ENCODE measurements around the gene CRY2.

Gene CRY2

GRCh38 chr11:45879803-45880686, 32.8 kb downstream of the CRY2 start:
- DNase-seq (ENCODE audit: low read depth), result no peak

- no peak for DNase-seq (ENCODE audit: low read depth)
Measured at GRCh38 chr11:45880772-45881570, 33.7 kb downstream of the CRY2 start.

- no peak for DNase-seq (ENCODE audit: low read depth)
Measured at GRCh38 chr11:45881708-45882368, 34.6 kb downstream of the CRY2 start.

DNA sequence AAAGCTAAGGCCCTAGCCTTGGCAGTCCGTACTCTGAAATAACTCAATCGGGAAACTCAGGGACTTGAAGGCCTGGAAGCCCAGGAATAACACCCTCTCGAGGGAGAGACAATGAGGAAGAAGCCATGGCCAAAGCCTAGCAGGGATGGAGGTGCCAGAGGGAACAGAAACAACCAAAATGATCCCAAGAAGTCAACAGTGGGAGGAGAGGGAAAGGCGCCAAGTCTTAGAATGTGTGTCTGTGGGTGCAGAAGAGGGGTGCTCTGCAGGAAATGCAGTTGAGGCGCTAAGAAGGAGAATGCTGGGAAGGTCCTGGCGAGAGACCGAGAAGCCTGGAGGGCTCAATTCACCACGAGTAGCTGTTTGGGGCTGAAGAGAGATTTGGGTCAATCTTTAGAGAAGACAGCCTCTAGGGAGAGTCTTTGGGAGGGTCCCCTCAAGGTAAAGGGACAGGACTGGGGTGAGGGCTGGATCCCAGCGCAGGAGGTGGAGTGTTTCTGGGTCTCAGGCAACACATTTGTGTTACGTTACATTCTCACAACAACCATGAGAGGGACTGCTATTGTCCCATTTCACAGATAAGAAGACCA, 37.4 kb downstream of the CRY2 start:
- no peak for DNase-seq (ENCODE audit: low read depth)

DNA sequence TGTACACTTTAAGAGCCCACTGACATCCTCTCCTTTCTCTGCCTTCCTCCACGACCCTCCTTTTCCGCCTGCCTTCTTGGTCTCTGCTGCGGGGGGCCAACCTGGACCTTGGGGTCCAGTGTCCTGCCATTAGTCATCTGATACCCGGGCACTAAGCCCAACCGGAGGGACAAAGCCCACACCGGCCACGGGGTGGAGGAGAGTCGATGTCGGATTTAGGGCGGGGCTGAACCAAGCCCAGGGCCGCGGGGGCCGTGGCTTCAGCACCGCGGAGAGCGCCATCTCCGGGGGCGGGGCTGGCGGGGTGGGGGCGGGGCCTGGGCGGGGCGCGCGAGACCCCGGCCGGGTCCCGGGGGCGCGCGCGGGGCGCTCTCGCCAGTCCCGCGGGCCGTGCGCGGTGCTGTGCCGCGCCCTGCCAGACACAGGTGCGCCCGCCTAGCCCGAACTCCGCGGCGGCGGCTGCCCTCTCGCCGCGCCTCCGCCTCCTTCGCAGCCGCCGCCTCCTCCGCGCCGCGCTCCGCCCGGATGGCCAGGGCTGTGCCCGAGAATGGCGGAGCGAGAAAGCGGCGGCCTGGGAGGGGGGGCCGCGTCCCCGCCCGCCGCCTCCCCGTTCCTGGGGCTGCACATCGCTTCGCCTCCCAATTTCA, 38.1 kb downstream of the CRY2 start, which contains the start of gene MAPK8IP1:
MAPK8IP1 (plus strand) TSS at position 378 of the 647 bp plus-strand sequence; CDS start at position 548, 170 bp downstream.
- no peak for DNase-seq (ENCODE audit: low read depth)

DNA sequence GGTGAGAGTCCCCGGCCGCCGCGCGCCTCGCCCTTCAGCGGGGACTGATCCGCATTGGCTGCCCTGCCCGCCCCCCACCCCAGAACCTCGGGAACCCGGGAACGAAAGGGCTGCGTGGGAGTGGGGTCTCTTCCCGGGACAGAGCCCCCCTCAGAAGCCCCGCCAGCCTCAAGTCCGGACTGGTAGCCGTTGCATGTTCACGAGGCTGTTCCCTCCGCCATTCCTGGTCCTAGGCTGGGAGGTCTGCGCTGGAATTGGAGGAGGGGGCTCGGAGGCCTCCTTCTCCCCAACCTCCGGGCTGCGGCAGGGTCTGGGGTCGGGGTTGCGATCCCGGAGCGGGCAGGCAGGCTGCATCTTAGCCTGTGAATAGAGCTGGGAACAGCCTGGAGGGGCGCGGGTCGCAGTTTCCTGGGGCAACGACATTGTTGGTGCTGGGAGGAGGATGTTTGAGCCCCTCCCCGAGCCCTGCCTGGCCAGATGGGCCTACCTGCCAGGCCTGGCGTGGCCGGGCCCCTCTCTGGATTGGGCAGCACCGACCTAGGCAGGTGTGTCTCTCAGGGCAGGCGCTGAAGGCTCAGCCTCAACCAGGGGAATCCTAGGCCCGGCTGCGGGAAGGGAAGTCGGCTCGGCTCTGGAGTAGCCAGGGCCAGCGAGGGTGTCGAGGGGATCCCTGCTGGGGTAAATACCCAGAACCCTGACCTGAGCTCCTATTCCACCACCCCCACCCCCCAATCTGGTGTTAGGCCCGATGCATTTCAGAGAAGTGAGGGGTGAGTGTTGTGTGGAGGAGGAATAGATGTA, 38.8 kb downstream of the CRY2 start:
- no peak for DNase-seq (ENCODE audit: low read depth)

- no peak for DNase-seq (ENCODE audit: low read depth)
Measured at GRCh38 chr11:45886816-45887520, 39.7 kb downstream of the CRY2 start.

- no peak for DNase-seq (ENCODE audit: low read depth)
Measured at GRCh38 chr11:45887587-45887986, 40.3 kb downstream of the CRY2 start.

GRCh38 chr11:45889555-45889954, 42.3 kb downstream of the CRY2 start:
- no peak for DNase-seq (ENCODE audit: low read depth)

GRCh38 chr11:45889966-45890365, 42.7 kb downstream of the CRY2 start:
- no peak for DNase-seq (ENCODE audit: low read depth)

- no peak for DNase-seq (ENCODE audit: low read depth)
Measured at GRCh38 chr11:45890886-45891550, 43.7 kb downstream of the CRY2 start.

DNA sequence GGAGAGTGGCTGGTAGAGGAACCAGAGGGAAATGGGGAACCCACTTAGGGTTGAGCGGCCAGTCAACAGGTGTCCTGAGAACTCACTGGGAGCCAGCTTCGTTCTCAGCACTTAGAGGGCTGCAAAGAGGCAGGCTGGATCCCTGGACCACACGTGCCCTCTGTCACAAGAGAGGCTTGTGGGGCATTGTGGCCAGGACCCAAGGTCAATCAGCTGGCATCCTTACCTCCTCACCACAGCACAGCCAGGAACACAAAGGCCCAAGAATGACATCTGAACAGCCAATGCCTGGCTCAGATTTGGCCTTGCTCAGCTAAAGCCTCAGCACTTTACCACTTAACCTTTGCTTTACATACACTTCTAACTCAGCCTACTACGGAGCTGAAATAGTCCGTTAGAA, 45.6 kb downstream of the CRY2 start:
- DNase-seq (ENCODE audit: low read depth), result no peak

GRCh38 chr11:45894555-45895247, 47.4 kb downstream of the CRY2 start:
- DNase-seq (ENCODE audit: low read depth), result no peak

- no peak for DNase-seq (ENCODE audit: low read depth)
Measured at GRCh38 chr11:45895553-45896259, 48.4 kb downstream of the CRY2 start.

- DNase-seq (ENCODE audit: low read depth), result no peak
Measured at GRCh38 chr11:45896422-45896984, 49.2 kb downstream of the CRY2 start.

GRCh38 chr11:45897556-45897955, 50.3 kb downstream of the CRY2 start:
- DNase-seq (ENCODE audit: low read depth), result no peak

- no peak for DNase-seq (ENCODE audit: low read depth)
Measured at GRCh38 chr11:45899086-45899447, 51.8 kb downstream of the CRY2 start.

All from HS-27A (cell line).